CD1c-positive myeloid dendritic cell (primary cell): ENCODE results near the gene RNF150.
"Not testable (repeated sequence)": the region's sequence is repeated elsewhere in the genome, so short reads cannot be mapped to it uniquely, and the experiment has no call there.

ENCODE experiments used
- DNase-seq: peaks from one replicate; pipeline ENCODE4 v3.0.0-alpha.2; 2016; ENCODE audit errors: extremely low spot score

The RNF150 gene

DNA sequence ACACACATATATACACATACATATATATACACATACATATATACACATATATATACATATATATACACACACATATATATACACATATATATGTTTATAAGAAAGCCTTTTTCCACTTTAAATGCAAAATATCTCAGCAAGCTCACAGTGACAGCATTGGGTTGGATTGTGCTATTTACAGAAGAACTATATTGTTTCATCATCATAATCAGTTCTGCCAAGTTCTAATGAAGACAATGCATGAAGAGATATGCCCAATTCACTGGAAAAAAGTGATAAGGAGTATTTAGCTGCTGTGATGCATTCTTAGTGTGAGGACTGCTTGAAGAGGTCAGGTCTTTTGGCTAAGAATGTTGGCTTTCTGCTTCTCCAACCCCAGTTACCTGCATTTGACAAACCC, 54.4 kb downstream of the RNF150 start:
- no peak for DNase-seq

DNA sequence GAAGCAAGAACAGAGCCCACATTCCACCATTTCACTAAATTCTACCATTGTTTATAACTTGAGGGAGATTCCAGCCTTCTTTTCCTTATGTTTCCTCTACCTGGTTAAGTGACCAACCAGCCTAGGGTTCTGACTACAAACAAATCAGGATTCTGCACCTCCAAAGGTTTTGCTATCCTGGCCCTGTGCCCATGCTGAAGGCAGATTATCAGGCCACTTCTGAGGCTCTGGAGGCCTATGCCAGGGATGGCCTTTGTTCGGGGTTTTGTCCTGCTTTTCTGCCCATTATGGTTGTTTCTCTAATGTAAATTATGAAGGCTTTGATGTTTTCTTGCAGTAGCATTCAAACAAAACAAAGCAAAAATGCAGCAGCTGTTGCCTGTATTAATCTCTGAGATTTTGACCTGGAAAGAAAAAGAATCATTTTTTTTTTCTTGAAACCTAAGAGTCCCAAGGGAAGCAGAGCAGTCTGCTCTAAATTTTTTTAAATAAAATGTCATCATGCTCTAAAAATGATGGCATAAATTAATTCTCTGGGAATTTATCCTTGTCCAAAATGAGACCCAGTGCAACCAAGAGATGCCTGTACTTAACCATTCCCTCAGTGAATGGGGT, 55.6 kb downstream of the RNF150 start:
- DNase-seq: no peak

DNA sequence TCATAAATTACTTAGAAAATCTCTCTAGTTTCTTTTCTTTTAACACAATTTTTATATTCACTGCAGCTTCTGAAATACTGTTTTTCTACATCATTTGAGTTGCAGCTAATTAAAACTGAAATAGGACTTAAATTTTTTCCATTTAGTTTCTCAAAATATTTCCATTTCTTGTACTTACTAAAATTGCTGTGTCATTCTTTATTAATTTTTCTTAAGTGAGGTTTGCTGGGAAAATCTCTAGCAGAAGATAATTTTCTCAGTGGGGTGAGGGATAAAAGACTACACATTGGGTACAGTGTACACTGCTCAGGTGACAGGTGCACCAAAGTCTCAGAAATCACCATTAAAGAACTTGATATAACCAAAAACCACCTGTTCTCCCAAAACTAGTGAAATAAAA, 57.7 kb downstream of the RNF150 start:
- no peak for DNase-seq

DNA sequence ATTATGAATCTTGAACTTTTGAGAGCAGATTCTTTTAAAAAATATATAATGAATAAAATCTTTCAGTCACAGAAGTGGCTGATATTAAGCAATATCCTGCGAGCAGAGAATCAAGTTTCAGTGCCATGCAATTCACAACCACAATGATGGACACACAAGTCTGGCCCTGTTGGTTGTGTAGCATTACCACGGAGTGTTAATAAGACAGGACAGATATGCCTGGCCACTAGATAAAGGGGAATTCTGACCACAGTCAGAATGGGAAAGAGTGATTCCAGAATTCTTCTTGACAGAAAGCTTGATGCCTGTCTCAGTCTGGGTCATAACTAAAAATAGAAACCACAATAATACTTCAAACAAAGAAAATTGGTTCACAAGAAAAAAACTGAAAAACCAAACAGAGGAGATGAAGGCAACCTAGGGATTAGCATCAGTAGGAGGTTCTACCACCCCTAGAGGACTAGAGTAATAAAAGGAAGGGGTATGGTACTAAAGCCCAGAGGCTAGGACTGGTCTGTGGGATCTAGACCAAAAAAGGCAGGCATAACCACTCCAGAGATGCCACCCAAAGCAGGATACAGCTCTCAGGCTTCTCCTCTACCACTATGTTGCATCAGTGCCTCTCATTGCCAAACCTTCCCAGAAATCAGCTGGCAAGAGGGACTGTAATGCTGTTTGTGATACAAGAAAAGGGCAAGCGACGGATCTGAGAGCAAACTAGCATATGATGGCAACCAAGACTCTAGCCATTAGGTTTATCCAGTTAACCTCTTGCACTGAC, 59.0 kb downstream of the RNF150 start:
- DNase-seq: no peak

DNA sequence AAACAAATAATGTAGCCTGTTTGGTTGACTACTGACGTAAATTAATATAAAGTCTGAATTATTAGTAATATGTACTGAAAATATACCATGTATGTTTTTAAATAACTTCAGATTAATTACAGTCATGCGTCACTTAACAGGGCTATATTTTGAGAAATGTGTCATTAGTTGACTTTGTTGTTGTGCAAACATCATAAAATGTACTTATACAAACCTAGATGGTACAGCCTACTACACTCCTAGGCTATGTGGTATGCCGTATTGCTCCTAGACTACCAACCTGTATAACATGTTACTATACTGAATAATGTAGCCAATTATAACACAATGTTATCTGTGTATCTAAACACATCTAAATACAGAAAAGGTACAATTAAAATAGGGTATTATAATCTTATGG, 66.6 kb downstream of the RNF150 start:
- DNase-seq: no peak

DNA sequence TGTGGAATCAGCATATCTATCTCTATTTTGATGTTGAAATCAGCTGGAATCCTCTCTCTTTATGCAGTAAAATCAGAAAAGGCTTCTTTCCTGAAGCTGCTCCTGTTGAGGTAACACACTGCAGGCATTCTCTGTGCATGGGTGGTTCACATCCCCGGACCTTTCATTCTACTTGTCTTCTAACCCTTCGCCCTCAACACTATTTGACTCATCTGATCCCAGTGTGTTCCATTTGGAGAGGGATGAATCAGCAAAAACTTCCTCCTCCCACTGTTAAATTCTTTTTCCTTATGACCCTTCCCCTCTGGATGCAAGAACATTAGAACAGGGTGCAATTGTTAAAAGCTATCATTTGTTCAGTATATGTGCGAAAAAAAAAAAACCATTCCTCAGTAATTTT, 67.4 kb downstream of the RNF150 start:
- DNase-seq: no peak

DNA sequence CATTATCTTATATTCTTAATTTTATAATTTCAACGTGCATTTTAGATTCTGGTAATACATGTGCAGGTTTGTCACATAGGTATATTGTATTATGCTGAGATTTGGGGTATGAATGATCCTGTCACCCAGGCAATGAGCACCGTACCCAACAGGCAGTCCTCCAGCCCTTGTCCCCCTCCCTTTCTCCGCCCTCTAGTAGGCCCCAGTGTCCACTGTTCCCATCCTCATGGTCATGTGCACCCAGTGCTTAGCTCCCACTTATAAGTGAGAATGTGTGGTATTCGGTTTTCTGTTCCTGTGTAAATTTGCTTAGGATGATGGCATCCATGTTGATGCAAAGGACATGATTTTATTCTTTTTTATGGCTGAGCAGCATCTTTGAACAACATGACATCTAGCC, 70.6 kb downstream of the RNF150 start:
- no peak for DNase-seq

DNA sequence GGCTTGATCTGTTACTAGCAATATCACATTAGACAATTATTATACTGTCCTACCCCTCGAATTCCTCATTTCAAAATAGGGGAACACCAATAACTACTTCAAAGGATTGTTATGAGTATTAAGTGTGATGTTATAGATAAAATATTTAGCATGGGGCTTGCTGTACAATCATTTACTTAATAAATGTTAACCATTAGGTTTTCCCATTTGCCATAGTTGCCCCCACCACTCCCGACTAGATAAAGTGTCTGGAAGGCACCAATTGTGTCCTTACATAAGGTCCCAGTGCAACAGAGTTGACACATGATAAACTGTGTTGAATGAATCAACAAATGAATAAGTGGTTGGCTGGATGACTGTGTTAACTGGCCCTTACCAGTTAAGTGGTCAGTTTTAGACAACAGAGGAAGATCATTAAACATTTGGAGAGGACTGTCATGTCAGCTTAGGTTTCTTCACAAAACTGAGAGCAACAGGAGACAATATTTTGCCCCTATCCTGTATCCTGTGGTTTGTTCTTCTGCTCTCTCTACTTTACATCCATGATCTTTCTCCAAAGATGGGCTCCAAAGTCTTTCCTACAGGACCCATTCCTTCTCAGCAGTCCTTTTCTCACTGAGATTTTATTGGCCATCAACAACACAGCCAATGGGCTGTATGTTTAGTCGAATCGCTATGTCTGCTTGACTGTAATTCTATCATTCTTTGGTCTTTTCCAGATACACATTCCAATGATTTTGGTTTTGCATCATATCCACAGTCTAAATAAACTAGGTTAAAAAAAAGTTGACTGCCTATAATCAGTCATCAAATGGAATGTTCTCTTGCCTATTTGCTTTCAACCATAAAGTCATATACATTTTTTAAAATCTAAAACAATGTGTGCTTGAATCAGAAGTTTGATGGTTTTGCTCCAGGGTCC, 74.4 kb downstream of the RNF150 start:
- DNase-seq: no peak

DNA sequence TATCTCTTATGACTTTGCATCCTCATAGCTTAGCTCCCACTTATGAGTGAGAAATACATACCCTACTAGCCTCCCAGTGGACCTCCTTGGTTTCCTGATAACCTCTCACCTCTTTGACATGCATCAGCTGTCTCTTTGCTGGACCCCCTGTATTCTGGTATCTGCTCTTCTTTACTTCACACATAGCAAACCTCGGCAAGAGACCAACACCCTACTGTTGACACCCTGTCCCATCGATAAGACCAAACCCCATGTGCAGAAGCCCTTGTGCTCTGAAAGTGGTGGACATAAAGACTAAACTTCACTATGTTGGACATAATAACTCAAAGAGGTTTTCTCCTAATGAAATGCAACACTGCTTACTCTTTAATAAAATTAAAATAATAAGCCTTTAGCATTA, 75.7 kb downstream of the RNF150 start:
- DNase-seq: no peak

DNA sequence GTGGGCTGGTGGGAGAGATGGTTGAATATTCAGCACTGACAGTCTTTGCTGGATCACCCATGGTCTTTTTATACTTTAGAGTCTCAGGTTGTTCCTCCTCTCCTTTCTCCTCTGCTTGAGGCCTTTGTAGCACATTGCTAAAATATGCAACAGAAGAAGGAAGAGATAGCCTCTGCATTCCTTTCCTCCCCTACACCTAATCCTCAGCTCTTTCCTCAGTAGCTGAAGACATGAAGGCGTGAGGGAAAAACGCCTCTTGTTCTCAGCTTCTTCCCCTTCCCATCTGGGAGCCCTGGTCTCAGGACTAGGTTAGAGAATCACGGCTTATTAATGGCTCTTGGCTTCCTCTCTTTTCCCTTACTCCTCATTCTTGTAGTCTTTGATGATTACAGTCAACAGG, 76.8 kb downstream of the RNF150 start:
- DNase-seq: no peak

DNA sequence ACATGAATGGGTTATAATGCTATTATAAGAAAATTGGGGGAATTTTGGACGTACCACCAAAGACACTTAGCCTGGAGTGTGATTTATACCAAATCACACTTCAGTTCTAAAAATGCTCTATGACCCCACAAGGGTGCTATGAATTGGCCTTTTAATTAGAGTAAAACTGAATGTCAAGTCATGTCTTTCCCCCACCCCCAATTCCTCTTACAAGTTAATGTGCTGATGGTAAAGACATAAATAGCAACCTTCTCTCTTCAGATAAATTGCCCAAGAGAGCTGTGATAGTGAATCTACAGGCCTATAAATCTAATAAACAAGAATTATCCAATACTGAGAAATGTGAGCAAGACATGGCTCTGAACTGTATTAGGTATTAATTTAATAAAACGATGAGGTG, 78.8 kb downstream of the RNF150 start:
- DNase-seq: no peak

DNA sequence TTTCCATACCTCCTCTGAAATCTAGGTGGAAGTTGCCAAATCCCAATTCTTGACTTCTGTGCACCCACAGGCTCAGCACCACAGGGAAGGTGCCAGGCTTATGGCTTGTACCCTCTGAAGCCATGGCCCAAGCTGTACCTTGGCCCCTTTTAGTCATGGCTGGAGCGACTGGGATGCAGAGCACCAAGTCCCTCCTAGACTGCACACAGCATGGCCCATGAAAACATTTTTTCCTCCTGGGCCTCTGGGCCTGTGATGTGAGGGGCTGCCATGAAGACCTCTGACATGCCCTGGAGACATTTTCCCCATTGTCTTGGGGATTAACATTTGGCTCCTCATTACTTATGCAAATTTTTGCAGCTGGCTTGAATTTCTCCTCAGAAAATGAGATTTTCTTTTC, 82.3 kb downstream of the RNF150 start:
- DNase-seq: not testable (repeated sequence)

DNA sequence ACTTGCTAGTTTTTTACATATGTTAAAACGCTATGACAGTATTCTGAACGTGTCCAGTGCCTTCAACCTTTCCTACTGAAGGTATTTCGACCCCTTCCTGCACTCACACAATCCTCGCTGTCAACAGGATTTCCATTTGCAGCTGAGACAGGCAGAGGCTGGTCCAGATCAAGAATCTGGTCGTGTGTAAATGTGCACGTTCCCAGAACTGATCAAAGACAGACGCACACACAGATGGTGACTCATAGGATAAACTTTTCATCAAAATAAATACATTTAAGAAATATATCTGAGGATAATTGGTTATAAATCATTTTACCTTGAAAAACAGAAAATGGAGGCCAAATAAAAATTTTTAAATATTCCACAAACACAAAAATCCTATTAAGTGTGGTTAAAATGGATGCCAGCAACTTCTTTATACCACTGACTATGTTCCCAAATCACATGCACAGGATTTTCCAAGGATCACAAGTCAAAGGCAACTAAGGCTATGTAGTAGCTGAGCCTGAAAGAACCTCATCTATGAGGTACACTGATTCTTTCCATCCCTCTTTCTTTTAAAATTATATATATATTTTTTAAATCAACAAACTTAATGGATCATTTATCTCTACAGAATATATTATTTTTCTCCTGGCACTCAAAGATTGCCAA, 85.9 kb downstream of the RNF150 start:
- DNase-seq: no peak

DNA sequence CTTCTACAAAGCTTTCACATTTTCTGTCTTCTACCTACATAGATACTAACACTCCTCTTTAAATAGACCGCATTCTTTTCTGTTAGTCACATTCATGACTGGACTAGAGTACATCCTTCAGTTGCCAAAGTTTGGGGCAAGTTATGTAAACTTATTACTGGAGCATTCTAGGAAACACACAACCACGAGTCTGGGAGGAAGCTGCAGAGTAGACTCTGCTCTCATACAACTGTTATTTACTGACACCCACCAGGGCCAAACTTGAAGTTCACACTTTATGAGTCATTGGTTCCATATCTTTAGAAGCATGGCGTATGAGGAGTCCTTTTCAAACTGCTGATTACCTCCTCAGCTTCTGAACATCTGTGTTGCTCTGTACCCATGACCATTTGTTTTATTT, 87.0 kb downstream of the RNF150 start:
- DNase-seq: no peak

DNA sequence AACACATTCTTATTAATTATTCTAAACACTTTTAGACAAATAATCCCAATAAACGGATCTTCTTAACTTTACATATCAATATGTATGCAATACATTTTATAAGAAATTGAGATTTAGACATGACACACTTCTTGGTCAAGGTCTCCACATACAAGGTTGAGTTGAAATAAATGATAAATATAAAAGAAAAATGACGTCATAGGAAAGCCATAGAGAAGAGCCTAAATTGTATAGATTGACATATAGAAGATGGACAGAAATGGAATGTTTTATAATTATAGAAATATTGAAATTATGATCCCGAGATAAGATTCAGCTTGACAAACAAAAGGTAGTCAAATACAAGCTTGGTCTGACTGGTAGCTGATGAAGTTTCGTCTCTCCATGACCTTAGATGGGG, 87.4 kb downstream of the RNF150 start:
- DNase-seq: no peak

DNA sequence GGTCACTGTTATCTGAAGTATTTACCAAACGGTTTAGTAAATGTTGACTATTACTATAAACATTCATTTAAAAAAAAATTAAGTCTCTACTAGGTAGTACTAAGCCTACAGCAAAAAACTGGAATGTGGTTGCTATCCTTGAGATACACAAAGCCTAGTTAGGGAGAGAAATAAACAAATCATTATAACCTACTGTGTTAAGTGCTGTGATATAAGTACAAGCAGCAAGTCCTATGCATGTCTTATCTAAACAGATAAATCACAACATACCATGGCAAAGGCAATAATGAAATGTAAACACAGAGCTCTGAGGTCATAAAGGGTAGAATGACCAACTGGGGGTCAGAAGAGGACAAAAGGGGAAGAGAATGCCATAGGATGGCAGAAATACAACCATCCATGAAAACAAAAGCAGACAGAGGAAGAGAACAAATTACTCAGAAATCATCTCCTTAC, 92.2 kb downstream of the RNF150 start:
- no peak for DNase-seq

DNA sequence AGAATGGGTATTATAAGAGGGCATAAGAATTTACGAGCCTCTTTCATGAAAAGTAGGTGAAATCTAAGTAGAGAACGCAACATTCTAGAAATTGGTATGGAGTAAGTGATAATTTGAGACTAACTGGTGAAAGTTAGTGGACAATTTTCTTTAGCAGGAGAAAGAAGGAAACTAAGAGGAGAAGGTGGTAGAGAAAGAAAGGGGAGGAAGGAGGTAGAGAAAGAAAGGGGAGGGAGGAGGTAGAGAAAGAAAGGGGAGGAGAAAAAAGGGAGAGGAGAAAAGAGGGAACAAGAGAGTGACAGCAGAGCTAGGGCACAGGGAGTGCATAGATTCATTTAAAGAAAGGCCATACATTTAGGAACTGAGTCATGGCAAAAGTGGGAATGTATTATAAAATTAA, 94.1 kb downstream of the RNF150 start:
- no peak for DNase-seq

DNA sequence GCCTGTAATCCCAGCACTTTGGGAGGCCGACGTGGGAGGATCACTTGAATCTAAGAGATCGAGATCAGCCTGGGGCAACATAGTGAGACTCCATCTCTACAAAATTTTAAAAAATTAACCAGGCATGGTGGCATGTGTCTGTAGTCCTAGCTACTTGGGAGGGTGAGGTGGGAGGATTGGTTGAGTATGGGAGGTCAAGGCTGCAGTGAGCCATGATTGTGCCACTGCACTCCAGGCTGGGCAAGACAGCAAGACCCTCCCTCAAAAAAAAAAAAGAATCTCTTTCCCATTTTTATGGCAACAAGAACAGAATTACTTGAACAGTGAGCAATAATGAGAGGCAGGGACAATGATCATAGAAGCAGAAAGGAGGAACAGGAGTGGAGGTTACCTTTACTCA, 94.8 kb downstream of the RNF150 start:
- no peak for DNase-seq

DNA sequence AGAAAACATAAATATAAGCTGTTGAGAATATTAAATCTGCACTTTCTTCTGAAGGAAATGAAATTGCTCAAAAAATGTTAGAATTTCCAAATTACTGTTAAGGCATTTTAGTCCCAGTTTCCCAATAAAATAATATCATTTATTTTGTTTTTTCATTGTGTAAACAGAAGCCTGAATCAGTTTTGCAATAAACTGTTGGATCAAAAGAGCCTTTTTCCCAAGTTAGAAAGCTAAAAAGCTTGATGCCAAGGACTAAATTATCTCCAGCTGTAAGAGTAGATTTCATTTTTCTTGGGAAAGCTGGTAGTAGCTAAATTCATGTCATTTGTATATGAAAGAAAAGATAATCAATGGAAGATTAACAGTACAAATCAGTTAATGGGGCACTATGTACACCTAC, 95.8 kb downstream of the RNF150 start:
- DNase-seq: no peak

DNA sequence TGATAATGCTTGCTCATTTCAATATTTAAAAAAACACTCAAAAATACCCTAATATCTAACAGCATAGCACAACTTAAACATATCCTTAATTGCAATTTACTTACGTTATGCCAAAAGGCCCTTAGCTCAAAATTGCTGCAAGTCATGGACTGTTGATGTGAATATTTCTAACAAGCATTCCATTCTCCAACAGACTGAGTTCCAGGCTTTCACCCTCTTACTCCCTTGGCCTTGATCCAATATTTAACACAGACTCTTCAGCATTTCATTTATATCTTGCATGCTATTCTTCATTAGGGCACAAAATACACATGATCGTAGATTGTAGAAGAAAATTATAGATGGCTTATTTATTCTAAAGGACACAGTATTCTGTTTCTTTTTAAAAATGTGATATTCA, 96.5 kb downstream of the RNF150 start:
- DNase-seq: no peak

DNA sequence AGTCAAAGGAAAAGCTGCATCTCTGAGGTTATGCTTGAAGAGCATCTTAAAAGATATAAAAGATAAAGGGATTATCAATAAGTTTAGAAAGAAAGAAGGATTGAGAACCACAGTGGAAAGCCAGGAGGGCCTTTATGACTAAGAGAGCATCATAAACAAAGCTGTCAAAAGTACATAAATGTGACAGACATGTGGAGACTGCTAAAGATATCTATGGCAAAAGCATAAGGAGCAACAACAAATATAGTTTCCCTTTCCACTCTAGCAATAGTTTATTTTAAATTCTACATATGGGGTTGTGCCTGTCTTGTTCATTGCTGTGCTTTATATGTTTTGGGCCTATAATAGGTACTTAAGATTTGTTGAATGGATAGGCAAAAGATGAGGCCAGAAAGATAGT, 97.3 kb downstream of the RNF150 start:
- DNase-seq: no peak

DNA sequence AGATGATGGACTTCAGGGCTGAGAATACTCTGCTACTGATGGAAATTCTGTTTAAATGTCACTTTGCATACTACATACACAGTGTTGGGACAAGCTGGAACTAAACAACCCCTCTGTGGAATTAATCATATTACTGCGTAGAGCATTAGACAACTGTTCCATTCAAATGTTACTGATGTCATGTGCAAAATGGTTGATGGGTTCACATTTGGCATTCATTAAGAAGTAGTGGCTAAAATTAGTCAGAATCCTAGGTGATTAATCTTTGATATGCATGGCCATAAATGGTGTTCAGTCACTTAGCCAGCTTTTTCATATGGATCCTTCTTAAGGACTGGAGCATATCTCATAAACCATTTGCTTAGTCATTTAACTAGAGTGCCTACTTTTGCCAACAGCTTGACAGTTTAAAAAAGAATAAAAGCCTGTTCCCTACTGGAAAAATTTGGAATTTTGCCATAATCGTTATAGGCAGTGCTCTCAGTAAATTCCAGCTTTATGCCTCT, 105.2 kb downstream of the RNF150 start:
- DNase-seq: no peak
